Fibroblast of peridontal ligament (primary cell): ENCODE data around the gene ZNF316.

ENCODE experiments used
- DNase-seq: peaks from one replicate; pipeline ENCODE4 v3.0.0-alpha.2; 2010; ENCODE audit errors: extremely low read depth

ZNF316 gene

GRCh38 chr7:6691103-6691502 is 54.0 kb downstream of the ZNF316 start:
- DNase-seq: no peak

GRCh38 chr7:6691609-6692106 is 54.5 kb downstream of the ZNF316 start:
- peak; percentile 19 for DNase-seq

DNA sequence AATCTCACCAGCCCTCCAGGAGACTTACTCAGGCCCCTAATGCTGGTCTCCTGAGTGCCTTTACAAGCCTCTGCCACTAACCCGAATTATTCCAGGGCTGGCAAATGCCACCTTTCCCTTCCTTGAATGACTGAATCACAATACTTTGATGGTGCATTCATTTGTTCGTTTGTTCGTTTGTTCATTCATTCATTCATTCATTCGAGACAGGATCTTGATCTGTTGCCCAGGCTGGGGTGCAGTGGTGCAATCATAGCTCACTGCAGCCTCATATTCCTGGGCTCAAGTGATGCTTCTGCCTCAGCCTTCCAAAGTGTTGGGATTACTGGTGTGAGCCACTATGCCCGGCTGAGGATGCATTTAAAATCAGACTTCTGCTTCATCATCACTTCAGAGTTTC is 63.7 kb downstream of the ZNF316 start:
- no peak for DNase-seq

GRCh38 chr7:6701860-6702259 is 64.7 kb downstream of the ZNF316 start:
- DNase-seq: no peak
